GM12801 (cell line): ENCODE measurements around the gene PACS1.

Experiments
- CTCF ChIP-seq: IDR thresholded peaks from one replicate; pipeline ENCODE4 v1.5.1; 2011; ENCODE audit warnings: control low read depth; ENCODE audit not compliant: insufficient read length; ENCODE audit errors: extremely low read depth

Gene PACS1

GRCh38 chr11:66190786-66191185, 120.7 kb downstream of the PACS1 start:
- no peak for TF ChIP-seq CTCF

- no peak for TF ChIP-seq CTCF
Observed at GRCh38 chr11:66192181-66192863, 122.2 kb downstream of the PACS1 start.

- no peak for TF ChIP-seq CTCF
Observed at GRCh38 chr11:66194391-66194790, 124.3 kb downstream of the PACS1 start.

- TF ChIP-seq CTCF = no peak
Observed at GRCh38 chr11:66195867-66196266, 125.8 kb downstream of the PACS1 start.

GRCh38 chr11:66203847-66204246, 133.8 kb downstream of the PACS1 start:
- no peak for TF ChIP-seq CTCF

- no peak for TF ChIP-seq CTCF
Observed at GRCh38 chr11:66204412-66204811, 134.3 kb downstream of the PACS1 start.

GRCh38 chr11:66207816-66208215, 137.7 kb downstream of the PACS1 start:
- no peak for TF ChIP-seq CTCF
